ENCODE measurements around the gene PRLHR.
"Not testable (repeated sequence)": the region's sequence is repeated elsewhere in the genome, so short reads cannot be mapped to it uniquely, and the experiment has no call there.

The PRLHR gene

GRCh38 chr10:118595598-118596425 is at the start of gene PRLHR:
Gene PRLHR, minus strand, starts transcription at chr10:118595648. Its CDS starts 404 bp downstream, at chr10:118595244.
- no peak for DNase-seq (ENCODE audit: low read depth)
- H3K4me3 ChIP-seq (ENCODE audit: low read depth, low read length): no peak within 1 kb of the TSS

GRCh38 chr10:118642228-118642627 is 46.8 kb upstream of the PRLHR start:
- no peak for DNase-seq (ENCODE audit: low read depth)
- no peak overlapping the region for H3K4me3 ChIP-seq (ENCODE audit: low read depth, low read length)

GRCh38 chr10:118638680-118639079 is 43.2 kb upstream of the PRLHR start:
- H3K4me3 ChIP-seq (ENCODE audit: low read depth, low read length): no peak overlapping the region
- no peak for DNase-seq (ENCODE audit: low read depth)

GRCh38 chr10:118635674-118636402 is 40.4 kb upstream of the PRLHR start:
- no peak overlapping the region for H3K4me3 ChIP-seq (ENCODE audit: low read depth, low read length)
- DNase-seq (ENCODE audit: low read depth): no peak

GRCh38 chr10:118633786-118634185 is 38.3 kb upstream of the PRLHR start:
- no peak overlapping the region for H3K4me3 ChIP-seq (ENCODE audit: low read depth, low read length)
- no peak for DNase-seq (ENCODE audit: low read depth)

- no peak overlapping the region for H3K4me3 ChIP-seq (ENCODE audit: low read depth, low read length)
- DNase-seq (ENCODE audit: low read depth): no peak
Measured at GRCh38 chr10:118629211-118629610, 33.8 kb upstream of the PRLHR start.

- no peak for DNase-seq (ENCODE audit: low read depth)
- no peak overlapping the region for H3K4me3 ChIP-seq (ENCODE audit: low read depth, low read length)
Measured at GRCh38 chr10:118628397-118628796, 32.9 kb upstream of the PRLHR start.

- H3K4me3 ChIP-seq (ENCODE audit: low read depth, low read length): no peak overlapping the region
- no peak for DNase-seq (ENCODE audit: low read depth)
Measured at GRCh38 chr10:118626953-118627352, 31.5 kb upstream of the PRLHR start.

GRCh38 chr10:118625504-118625903 is 30.1 kb upstream of the PRLHR start:
- DNase-seq (ENCODE audit: low read depth): no peak

GRCh38 chr10:118624747-118625146 is 29.3 kb upstream of the PRLHR start:
- H3K4me3 ChIP-seq (ENCODE audit: low read depth, low read length): no peak overlapping the region
- DNase-seq (ENCODE audit: low read depth): no peak

More at GRCh38 chr10:118625504-118625903, 30.1 kb upstream of the PRLHR start:
- H3K4me3 ChIP-seq (ENCODE audit: low read depth, low read length): no peak overlapping the region

GRCh38 chr10:118621304-118621942 is 26.0 kb upstream of the PRLHR start:
- H3K4me3 ChIP-seq (ENCODE audit: low read depth, low read length): no peak overlapping the region
- no peak for DNase-seq (ENCODE audit: low read depth)

- not testable (repeated sequence) for H3K4me3 ChIP-seq (ENCODE audit: low read depth, low read length); DNase-seq (ENCODE audit: low read depth)
Measured at GRCh38 chr10:118613863-118614262, 18.4 kb upstream of the PRLHR start.

GRCh38 chr10:118610577-118610976 is 15.1 kb upstream of the PRLHR start:
- no peak overlapping the region for H3K4me3 ChIP-seq (ENCODE audit: low read depth, low read length)
- DNase-seq (ENCODE audit: low read depth): no peak

- no peak for DNase-seq (ENCODE audit: low read depth)
- no peak overlapping the region for H3K4me3 ChIP-seq (ENCODE audit: low read depth, low read length)
Measured at GRCh38 chr10:118607768-118608354, 12.4 kb upstream of the PRLHR start.

- H3K4me3 ChIP-seq (ENCODE audit: low read depth, low read length): no peak overlapping the region
- DNase-seq (ENCODE audit: low read depth): no peak
Measured at GRCh38 chr10:118605694-118606093, 10.2 kb upstream of the PRLHR start.

GRCh38 chr10:118596426-118597124 is 1.1 kb upstream of the PRLHR start:
- DNase-seq (ENCODE audit: low read depth): no peak

GRCh38 chr10:118595064-118595420 is 406 bp downstream of the PRLHR start:
- H3K4me3 ChIP-seq (ENCODE audit: low read depth, low read length): no peak overlapping the region
- no peak for DNase-seq (ENCODE audit: low read depth)

More at GRCh38 chr10:118596426-118597124, 1.1 kb upstream of the PRLHR start:
- no peak overlapping the region for H3K4me3 ChIP-seq (ENCODE audit: low read depth, low read length)

- no peak for DNase-seq (ENCODE audit: low read depth)
Measured at GRCh38 chr10:118594392-118595063, 920 bp downstream of the PRLHR start.

More at GRCh38 chr10:118594392-118595063, 920 bp downstream of the PRLHR start:
- H3K4me3 ChIP-seq (ENCODE audit: low read depth, low read length): no peak overlapping the region

Measured in skeletal muscle cell (primary cell).